HG02623 (cell line): Measurements from ENCODE around the gene STX8.

Experiments
- ATAC-seq: cut with Tn5 transposase; IDR thresholded peaks from one replicate; pipeline ENCODE4 v1.9.1; 2021; ENCODE audit warnings: moderate library complexity; ENCODE audit not compliant: unreplicated experiment

STX8 gene

GRCh38 chr17:9213303-9213640, 362.3 kb downstream of the STX8 start:
- ATAC-seq = no peak

DNA sequence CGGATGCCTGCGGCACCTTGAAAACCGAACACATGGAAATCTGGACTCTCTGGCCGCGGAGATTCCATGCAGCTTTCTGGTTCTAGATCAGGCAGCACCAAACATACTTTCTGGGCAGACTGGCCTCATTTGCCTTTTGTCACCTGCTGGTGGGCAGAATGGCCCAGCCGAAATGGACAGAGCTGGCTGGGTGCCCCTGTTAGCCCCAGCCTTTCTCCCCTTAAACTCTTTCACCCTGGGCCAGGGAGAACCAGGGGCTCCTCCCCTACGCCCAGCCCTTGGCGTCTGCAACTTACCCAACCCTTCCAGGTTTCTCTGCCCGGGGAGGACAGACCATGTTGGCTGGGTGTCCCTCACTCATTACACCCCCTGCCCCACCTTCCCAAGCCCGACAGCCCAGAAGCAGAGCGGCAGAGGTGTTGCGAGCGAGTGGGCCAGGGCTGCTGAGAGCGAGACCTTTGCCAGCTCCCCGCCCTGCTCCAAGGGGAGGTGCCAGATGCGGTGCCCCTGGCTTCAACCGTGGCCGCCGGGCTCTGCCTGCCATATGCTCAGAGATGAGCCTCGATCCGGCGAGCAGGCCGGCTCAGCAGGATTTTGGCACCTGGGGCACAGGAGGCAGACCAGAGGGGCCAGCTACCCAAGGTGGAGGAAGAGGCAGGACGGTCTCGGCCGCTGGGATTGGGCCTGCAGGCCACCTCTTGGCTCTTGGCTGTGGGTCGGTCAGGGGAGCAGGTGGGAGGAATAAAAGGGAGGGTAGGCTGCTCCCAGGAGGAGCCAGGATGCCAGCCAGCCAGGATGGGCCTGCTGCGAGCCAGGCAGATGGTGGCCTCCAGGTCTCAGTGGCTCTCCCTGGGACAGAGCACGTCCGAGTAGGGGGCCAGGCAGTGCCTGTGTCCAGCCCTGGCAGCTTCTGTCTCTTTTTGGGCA, 363.0 kb downstream of the STX8 start:
- ATAC-seq = no peak

GRCh38 chr17:9211133-9211765, 364.4 kb downstream of the STX8 start:
- no peak for ATAC-seq

DNA sequence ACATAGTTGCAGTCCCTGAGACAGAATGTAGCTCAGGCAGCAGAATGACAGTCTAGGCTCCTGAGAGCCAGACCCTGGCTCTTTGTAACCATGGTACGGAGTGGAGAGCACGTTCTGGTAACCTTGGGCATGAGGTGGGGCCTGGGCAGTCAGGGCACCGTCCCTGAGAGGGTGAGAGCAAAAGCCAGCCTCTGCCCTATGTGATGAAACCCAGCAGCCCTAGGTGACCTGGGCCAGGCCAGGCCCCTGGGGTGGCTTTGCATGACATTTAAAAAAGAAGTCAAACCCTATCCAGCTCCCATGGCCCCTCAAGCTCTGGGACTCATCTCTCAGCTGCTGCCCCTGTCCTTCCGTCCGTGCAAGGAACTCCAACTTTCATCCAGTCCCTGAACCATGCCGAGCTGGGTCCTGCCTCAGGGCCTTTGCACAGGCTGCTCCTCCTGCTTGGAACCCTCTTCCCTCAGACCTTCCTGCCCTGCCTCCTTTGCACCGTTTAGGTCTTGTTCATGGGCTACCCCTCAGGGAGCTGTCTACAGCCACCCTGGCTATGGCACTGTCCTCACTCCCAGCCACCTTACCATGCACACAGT, 365.7 kb downstream of the STX8 start:
- ATAC-seq = no peak

DNA sequence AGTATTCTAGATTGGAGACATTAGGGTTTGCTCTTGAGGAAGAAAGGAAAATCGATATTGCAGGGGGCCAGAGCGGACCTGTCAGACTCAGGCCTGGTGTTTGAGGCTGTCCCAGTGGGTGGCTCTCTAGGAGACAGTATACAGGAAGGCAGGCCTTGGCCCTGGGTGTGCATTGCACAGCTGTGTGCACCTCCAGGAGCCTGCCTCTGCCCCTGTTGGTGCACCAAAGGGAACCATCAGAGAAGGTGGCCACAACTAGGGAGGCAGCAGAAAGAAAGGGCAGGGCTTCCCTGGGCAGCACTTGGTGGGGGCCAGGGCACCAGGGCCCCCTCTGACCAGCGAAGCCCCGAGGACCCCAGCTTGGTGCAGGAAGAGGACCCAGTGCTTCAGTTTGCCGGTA, 366.3 kb downstream of the STX8 start:
- no peak for ATAC-seq

DNA sequence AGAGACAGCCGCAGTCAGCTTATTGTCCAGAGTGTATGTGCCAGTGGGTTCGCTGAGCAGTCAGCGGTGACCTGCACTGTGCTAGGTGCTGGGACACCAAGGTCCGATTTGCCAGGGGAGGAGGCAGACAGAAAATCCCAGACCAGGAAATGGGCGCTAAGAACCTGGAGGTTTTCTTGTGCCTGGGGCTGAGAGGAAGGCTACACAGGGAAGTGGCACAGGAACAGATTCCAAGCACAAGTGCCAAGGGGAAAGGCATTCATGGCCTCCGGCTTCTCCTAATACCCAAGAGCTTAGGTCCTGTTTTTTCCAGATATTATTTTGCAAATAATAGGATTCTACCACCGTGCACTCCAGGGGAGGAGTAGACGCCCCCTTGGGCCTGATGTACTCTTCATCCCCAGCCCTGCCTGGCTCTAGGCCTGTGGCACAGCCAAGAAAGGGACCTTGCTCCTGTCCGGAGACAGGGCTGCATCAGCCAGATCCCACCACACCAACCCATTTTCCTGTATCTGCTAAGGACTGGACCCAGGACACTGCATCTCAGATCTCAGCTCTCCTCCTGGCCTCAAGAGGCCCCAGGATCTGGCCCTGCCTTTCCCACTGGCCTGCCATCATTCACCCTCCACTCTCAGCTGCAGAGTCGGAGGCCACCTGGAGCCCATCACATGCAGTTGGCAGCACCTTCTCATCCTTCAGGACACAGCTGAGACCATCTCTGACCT, 367.1 kb downstream of the STX8 start:
- ATAC-seq = no peak

DNA sequence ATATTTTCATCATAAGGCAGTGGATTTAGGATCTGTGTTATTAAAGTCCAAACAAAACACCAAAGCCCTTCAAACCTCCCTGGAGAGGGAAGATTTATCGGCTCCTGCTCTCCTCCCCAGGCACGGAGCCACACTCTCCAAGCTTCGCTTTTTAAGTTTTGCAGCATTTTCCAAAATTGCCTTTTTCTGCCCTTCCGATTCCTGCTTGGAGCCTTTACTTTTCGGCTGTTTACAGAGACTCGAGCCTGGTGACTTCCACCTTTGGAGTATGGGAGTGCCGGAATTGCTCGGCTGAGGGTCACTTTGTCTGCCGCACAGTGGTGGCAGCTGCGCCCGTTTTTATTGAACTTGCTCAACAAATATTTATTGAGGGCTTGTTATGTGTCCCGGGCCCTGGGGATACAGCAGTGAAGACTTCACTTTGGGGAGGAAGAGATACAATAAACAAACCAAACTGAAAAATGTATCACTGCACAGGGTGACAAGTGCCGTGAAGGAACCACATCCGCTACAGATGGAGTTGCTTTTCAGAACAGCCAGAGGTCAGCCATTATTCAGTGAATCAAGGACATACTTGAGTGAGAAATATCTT, 368.8 kb downstream of the STX8 start:
- ATAC-seq = no peak

- no peak for ATAC-seq
Observed at GRCh38 chr17:9206410-9206703, 369.3 kb downstream of the STX8 start.

DNA sequence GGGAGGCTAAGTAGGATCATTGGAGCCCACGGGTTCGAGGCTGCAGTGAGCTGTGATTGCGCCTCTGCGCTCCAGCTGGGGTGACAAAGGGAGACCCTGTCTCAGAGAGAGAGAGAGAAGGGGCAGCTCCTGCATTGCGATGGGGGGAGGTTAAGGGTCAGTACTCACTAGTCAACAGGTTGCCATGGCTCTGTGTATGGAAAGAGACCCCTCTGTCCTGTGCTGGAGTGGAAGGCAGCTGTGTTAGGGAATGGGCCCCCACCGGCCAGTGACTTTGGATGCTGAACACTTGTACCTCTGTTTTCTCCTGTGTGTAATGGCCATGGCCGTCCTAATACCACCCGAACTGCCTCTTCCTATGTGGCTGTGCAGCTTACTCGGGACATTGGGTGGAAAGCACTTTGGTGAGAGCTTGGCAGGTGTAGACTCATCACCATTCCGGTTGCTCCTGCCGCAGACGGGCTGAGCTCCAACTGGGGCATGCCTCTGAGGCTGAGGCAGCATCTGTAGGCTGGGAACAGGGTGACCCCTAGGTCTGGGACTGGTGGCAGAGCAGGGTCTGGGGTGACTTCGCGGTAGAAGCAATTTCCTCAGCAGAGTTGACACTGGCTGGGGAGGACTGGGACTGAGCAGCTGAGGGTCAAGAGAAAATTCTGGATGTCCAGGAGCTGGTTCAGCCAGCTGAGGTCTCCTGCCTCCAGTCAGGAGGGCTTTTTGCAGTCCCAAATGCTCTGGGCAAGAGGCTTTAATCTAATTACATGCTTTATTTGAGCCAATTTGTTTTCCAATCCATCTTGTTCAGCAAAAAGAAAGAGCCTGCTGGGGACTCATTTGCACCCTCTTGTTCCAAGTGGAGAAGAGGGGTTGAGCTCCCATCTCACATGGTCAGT, 369.9 kb downstream of the STX8 start:
- no peak for ATAC-seq

GRCh38 chr17:9204637-9205329, 370.8 kb downstream of the STX8 start:
- no peak for ATAC-seq

GRCh38 chr17:9203771-9204425, 371.7 kb downstream of the STX8 start:
- no peak for ATAC-seq

DNA sequence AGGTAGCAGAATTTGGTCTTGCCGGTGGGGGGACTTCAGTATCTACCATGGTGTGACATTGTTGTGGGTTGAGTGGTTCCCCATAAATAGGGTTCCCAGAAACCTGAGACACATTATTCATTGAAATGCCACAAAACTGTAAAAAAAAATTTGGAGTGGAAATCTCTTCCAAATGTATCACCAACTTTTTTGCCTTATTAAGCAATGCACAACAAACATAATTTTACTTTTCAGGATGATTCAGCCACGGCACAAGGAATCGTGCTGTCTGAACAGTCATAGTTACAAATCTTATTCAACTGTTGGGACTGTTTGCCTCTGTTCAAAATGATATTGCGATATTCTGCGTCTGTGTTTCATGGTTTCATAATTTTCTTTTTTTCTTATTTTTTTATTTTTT, 373.1 kb downstream of the STX8 start:
- ATAC-seq = no peak

DNA sequence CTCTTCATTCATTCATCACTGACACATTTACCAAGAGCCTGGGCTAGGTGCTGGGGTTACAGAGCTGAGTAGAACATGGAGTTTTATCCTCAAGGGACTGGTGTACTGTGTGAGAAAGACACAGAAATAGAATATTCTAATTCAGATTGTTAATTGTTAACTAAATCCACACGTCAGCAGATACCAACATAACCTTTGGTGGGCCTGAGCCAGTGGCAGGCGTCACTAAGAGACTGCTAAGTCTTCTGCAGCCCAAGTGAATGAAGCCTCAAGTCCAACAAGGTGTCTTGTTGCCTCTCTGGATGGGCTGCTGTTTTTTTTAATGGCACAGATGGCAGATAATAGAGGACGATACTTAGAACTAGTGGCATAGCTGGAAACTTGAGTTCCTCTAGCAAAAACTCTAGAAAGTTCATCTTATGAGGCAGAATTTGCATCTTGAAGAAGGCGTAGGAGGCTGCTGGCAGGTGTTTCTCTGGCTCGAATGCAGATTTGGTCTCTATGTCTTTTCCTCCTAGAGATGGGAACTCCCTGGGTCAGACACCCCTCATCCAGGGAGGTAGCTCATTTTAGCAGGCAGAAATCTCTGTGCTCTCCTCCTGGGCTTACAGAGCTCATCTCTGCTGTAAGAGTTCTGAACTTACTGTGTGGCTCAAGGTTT, 374.8 kb downstream of the STX8 start:
- no peak for ATAC-seq
